ENCODE measurements around the gene MYH11.

DNA sequence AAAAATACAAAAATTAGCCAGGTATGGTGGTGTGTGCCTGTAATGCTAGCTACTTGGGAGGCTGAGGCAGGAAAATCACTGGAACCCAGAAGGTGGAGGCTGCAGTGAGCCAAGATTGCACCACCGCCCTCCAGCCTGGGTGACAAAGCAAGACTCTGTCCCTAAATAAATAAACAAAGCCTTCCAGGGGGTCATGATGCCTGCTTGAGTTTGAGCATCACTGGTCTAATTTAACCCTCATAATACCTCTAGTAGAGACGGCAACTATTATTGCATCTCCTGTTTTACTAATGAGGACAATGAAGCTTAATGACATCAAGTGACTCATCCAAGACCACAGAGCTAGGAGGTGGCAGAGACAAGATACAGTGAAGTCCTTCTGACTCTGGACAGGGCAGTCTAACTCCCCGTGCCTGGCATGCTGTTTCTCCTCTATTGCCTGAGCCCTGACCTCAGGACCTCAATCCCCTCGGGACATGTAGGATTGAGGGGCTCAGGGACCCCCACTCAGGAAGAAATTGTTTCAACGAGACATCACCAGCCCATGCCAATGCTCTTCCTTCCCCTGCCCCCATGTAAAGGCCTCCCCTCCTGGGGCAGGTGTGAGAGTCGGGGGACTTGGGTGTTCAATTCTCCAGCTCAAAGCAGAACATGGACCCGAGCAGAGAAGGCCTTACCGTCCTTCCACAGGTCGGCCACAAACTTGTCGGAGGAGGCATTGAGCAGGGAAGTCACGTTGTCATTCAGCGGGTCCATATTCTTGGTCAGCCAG is 103.9 kb downstream of the MYH11 start:
- TF ChIP-seq, protein P1, sequence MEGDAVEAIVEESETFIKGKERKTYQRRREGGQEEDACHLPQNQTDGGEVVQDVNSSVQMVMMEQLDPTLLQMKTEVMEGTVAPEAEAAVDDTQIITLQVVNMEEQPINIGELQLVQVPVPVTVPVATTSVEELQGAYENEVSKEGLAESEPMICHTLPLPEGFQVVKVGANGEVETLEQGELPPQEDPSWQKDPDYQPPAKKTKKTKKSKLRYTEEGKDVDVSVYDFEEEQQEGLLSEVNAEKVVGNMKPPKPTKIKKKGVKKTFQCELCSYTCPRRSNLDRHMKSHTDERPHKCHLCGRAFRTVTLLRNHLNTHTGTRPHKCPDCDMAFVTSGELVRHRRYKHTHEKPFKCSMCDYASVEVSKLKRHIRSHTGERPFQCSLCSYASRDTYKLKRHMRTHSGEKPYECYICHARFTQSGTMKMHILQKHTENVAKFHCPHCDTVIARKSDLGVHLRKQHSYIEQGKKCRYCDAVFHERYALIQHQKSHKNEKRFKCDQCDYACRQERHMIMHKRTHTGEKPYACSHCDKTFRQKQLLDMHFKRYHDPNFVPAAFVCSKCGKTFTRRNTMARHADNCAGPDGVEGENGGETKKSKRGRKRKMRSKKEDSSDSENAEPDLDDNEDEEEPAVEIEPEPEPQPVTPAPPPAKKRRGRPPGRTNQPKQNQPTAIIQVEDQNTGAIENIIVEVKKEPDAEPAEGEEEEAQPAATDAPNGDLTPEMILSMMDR (optimal IDR thresholded peaks at IDR 0.05 in 1 of 3, IDR thresholded peaks at IDR 0.05 in 1 of 3, conservative IDR thresholded peaks at IDR 0.05 in 1 of 3; ENCODE audit: extremely low read depth in 1 of 3, insufficient read depth in 2 of 3, low read length in 3 of 3), result no peak
- no peak for TF ChIP-seq EZH2 (IDR thresholded peaks at IDR 0.05; ENCODE audit: low read length)
